Measurements from ENCODE around the gene COX11.

The COX11 gene

GRCh38 chr17:54976316-54976715, 7.9 kb upstream of the COX11 start:
- Mint-ChIP-seq H3K4me1 (ENCODE audit: low read depth) (peaks cover 9% of the 10 kb centered on the region), H3K4me3 (no peak overlapping the region), H3K27ac (no peak overlapping the region), H3K27me3 (ENCODE audit: low read depth) (no peaks in the 10 kb centered on the region), H3K36me3 (ENCODE audit: low read depth) (peaks cover 2% of the 10 kb centered on the region), H3K9me3 (peaks cover 4% of the 10 kb centered on the region)

GRCh38 chr17:54974759-54975158, 6.3 kb upstream of the COX11 start:
- H3K36me3 Mint-ChIP-seq (ENCODE audit: low read depth): peaks cover 2% of the 10 kb centered on the region
- H3K9me3 Mint-ChIP-seq: peaks cover 4% of the 10 kb centered on the region
- H3K4me3 Mint-ChIP-seq: no peak overlapping the region

GRCh38 chr17:54972406-54973138, 4.1 kb upstream of the COX11 start:
- Mint-ChIP-seq H3K27me3 (ENCODE audit: low read depth) (no peaks in the 10 kb centered on the region), H3K4me3 (no peak overlapping the region), H3K4me1 (ENCODE audit: low read depth) (peaks cover 17% of the 10 kb centered on the region), H3K9me3 (no peaks in the 10 kb centered on the region), H3K27ac (no peak overlapping the region), H3K36me3 (ENCODE audit: low read depth) (no peaks in the 10 kb centered on the region)

More at GRCh38 chr17:54974759-54975158, 6.3 kb upstream of the COX11 start:
- Mint-ChIP-seq H3K27ac (no peak overlapping the region), H3K27me3 (ENCODE audit: low read depth) (no peaks in the 10 kb centered on the region), H3K4me1 (ENCODE audit: low read depth) (peaks cover 16% of the 10 kb centered on the region)

GRCh38 chr17:54971901-54972300, 3.4 kb upstream of the COX11 start:
- H3K4me1 Mint-ChIP-seq (ENCODE audit: low read depth): peaks cover 22% of the 10 kb centered on the region
- H3K36me3 Mint-ChIP-seq (ENCODE audit: low read depth): no peaks in the 10 kb centered on the region
- H3K27me3 Mint-ChIP-seq (ENCODE audit: low read depth): no peaks in the 10 kb centered on the region

GRCh38 chr17:54971147-54971546, 2.7 kb upstream of the COX11 start:
- Mint-ChIP-seq H3K27me3 (ENCODE audit: low read depth) (no peaks in the 10 kb centered on the region), H3K4me3 (no peak overlapping the region), H3K9me3 (no peaks in the 10 kb centered on the region), H3K27ac (no peak overlapping the region), H3K36me3 (ENCODE audit: low read depth) (no peaks in the 10 kb centered on the region), H3K4me1 (ENCODE audit: low read depth) (peaks cover 26% of the 10 kb centered on the region)

More at GRCh38 chr17:54971901-54972300, 3.4 kb upstream of the COX11 start:
- no peak overlapping the region for H3K27ac Mint-ChIP-seq
- no peak overlapping the region for H3K4me3 Mint-ChIP-seq
- no peaks in the 10 kb centered on the region for H3K9me3 Mint-ChIP-seq

GRCh38 chr17:54969658-54970572, 1.5 kb upstream of the COX11 start:
- no peaks in the 10 kb centered on the region for H3K9me3 Mint-ChIP-seq
- H3K27me3 Mint-ChIP-seq (ENCODE audit: low read depth): no peaks in the 10 kb centered on the region
- H3K4me1 Mint-ChIP-seq (ENCODE audit: low read depth): peaks cover 24% of the 10 kb centered on the region
- no peak overlapping the region for H3K4me3 Mint-ChIP-seq
- H3K27ac Mint-ChIP-seq: no peak overlapping the region
- no peaks in the 10 kb centered on the region for H3K36me3 Mint-ChIP-seq (ENCODE audit: low read depth)

- no peak overlapping the region for H3K27ac Mint-ChIP-seq
- peaks cover 24% of the 10 kb centered on the region for H3K4me1 Mint-ChIP-seq (ENCODE audit: low read depth)
- peaks cover 3% of the 10 kb centered on the region for H3K36me3 Mint-ChIP-seq (ENCODE audit: low read depth)
- no peaks in the 10 kb centered on the region for H3K9me3 Mint-ChIP-seq
- no peaks in the 10 kb centered on the region for H3K27me3 Mint-ChIP-seq (ENCODE audit: low read depth)
- no peak overlapping the region for H3K4me3 Mint-ChIP-seq
Observed at GRCh38 chr17:54968988-54969332, 506 bp upstream of the COX11 start.

- no peaks in the 10 kb centered on the region for H3K9me3 Mint-ChIP-seq
- peaks cover 24% of the 10 kb centered on the region for H3K4me1 Mint-ChIP-seq (ENCODE audit: low read depth)
- no peak overlapping the region for H3K27ac Mint-ChIP-seq
- peaks cover 8% of the 10 kb centered on the region for H3K36me3 Mint-ChIP-seq (ENCODE audit: low read depth)
- H3K4me3 Mint-ChIP-seq: no peak overlapping the region
- H3K27me3 Mint-ChIP-seq (ENCODE audit: low read depth): no peaks in the 10 kb centered on the region
Observed at GRCh38 chr17:54967621-54968261, 713 bp downstream of the COX11 start.

- H3K9me3 Mint-ChIP-seq: no peaks in the 10 kb centered on the region
- H3K36me3 Mint-ChIP-seq (ENCODE audit: low read depth): peaks cover 18% of the 10 kb centered on the region
- no peak overlapping the region for H3K4me3 Mint-ChIP-seq
- no peaks in the 10 kb centered on the region for H3K4me1 Mint-ChIP-seq (ENCODE audit: low read depth)
- H3K27ac Mint-ChIP-seq: no peak overlapping the region
- no peaks in the 10 kb centered on the region for H3K27me3 Mint-ChIP-seq (ENCODE audit: low read depth)
Observed at GRCh38 chr17:54956791-54957190, 11.7 kb downstream of the COX11 start.

- Mint-ChIP-seq H3K36me3 (ENCODE audit: low read depth) (no peaks in the 10 kb centered on the region), H3K4me1 (ENCODE audit: low read depth) (peaks cover 1% of the 10 kb centered on the region), H3K27ac (no peak overlapping the region), H3K4me3 (no peak overlapping the region), H3K27me3 (ENCODE audit: low read depth) (no peaks in the 10 kb centered on the region), H3K9me3 (no peaks in the 10 kb centered on the region)
Observed at GRCh38 chr17:54951286-54951685, 17.2 kb downstream of the COX11 start.

- no peaks in the 10 kb centered on the region for H3K9me3 Mint-ChIP-seq
- peaks cover 1% of the 10 kb centered on the region for H3K4me1 Mint-ChIP-seq (ENCODE audit: low read depth)
- H3K27ac Mint-ChIP-seq: no peak overlapping the region
- H3K4me3 Mint-ChIP-seq: no peak overlapping the region
- no peaks in the 10 kb centered on the region for H3K27me3 Mint-ChIP-seq (ENCODE audit: low read depth)
- H3K36me3 Mint-ChIP-seq (ENCODE audit: low read depth): no peaks in the 10 kb centered on the region
Observed at GRCh38 chr17:54950116-54950515, 18.3 kb downstream of the COX11 start.

GRCh38 chr17:54948380-54948779, 20.1 kb downstream of the COX11 start:
- Mint-ChIP-seq H3K36me3 (ENCODE audit: low read depth) (no peaks in the 10 kb centered on the region), H3K27me3 (ENCODE audit: low read depth) (no peaks in the 10 kb centered on the region), H3K4me3 (no peak overlapping the region), H3K9me3 (no peaks in the 10 kb centered on the region), H3K27ac (no peak overlapping the region), H3K4me1 (ENCODE audit: low read depth) (peaks cover 1% of the 10 kb centered on the region)

- Mint-ChIP-seq H3K9me3 (no peaks in the 10 kb centered on the region), H3K27me3 (ENCODE audit: low read depth) (no peaks in the 10 kb centered on the region), H3K36me3 (ENCODE audit: low read depth) (no peaks in the 10 kb centered on the region), H3K27ac (no peak overlapping the region), H3K4me1 (ENCODE audit: low read depth) (peaks cover 1% of the 10 kb centered on the region), H3K4me3 (no peak overlapping the region)
Observed at GRCh38 chr17:54947396-54947795, 21.1 kb downstream of the COX11 start.

- Mint-ChIP-seq H3K27me3 (ENCODE audit: low read depth) (no peaks in the 10 kb centered on the region), H3K36me3 (ENCODE audit: low read depth) (no peaks in the 10 kb centered on the region), H3K4me3 (no peak overlapping the region), H3K9me3 (no peaks in the 10 kb centered on the region), H3K4me1 (ENCODE audit: low read depth) (peaks cover 1% of the 10 kb centered on the region), H3K27ac (no peak overlapping the region)
Observed at GRCh38 chr17:54945671-54946070, 22.8 kb downstream of the COX11 start.

Measured in T-helper 1 cell treated with Interleukin-12 subunit alpha and Interleukin-12 subunit beta and Interleukin-4 antibody, amounts not matched to agents 30 μg/mL and 1 μg/mL, for 36 hours (primary cell).